ENCODE measurements around the gene OR10AD1.

GRCh38 chr12:48247181-48247966, 44.3 kb upstream of the OR10AD1 start:
- TF ChIP-seq EZH2 (IDR thresholded peaks at IDR 0.05; ENCODE audit: insufficient read depth, poor library complexity, severe bottlenecking) (no peak), EZH2phosphoT487 (IDR thresholded peaks at IDR 0.05; ENCODE audit: insufficient read depth, low read depth) (no peak)

Data from GM23248 (cell line).